RWPE2 (cell line): ENCODE measurements around the gene MIAT.
A peak's percentile ranks its signal among the peaks of the same experiment; 100 is the strongest.

Experiments used
- ATAC-seq: fragments of 200-7000 bp; cut with Tn5 transposase; 3 replicates; pipeline ENCODE4 v1.9.1; 2021; ENCODE audit warnings: low read depth
- DNase-seq: peaks from one replicate; pipeline ENCODE4 v3.0.0-alpha.2; 2020; ENCODE audit warnings: low spot score
- H3K27ac ChIP-seq: fragments of 450-650 bp; 2 replicates; pipeline ENCODE4 v1.5.1; 2017; ENCODE audit warnings: mild to moderate bottlenecking; ENCODE audit not compliant: poor library complexity, severe bottlenecking
- H3K27me3 ChIP-seq: fragments of 250-450 bp; sonication (Bioruptor Pico); 2 replicates; pipeline ENCODE4 v1.5.1; 2021; ENCODE audit warnings: mild to moderate bottlenecking, moderate library complexity; ENCODE audit not compliant: insufficient read depth, poor library complexity, severe bottlenecking
- H3K36me3 ChIP-seq: fragments of 250-450 bp; sonication (Bioruptor Pico); 2 replicates; pipeline ENCODE4 v1.5.1; 2020; ENCODE audit warnings: low read depth, mild to moderate bottlenecking, moderate library complexity
- H3K4me1 ChIP-seq: fragments of 250-450 bp; sonication (Bioruptor Pico); 2 replicates; pipeline ENCODE4 v1.5.1; 2021; ENCODE audit warnings: mild to moderate bottlenecking, moderate library complexity; ENCODE audit not compliant: insufficient read depth, poor library complexity, severe bottlenecking
- H3K4me3 ChIP-seq: fragments of 250-450 bp; sonication (Bioruptor Pico); 2 replicates; pipeline ENCODE4 v1.5.1; 2021; ENCODE audit warnings: mild to moderate bottlenecking, moderate library complexity; ENCODE audit not compliant: severe bottlenecking
- H3K9me3 ChIP-seq: fragments of 250-450 bp; sonication (Bioruptor Pico); 2 replicates; pipeline ENCODE4 v1.5.1; 2021; ENCODE audit warnings: mild to moderate bottlenecking, moderate library complexity; ENCODE audit not compliant: severe bottlenecking
- CTCF ChIP-seq: fragments of 450-650 bp; IDR thresholded peaks from one replicate; pipeline ENCODE4 v1.5.1; 2017; ENCODE audit warnings: mild to moderate bottlenecking, moderate library complexity; ENCODE audit not compliant: poor library complexity, severe bottlenecking

MIAT gene

DNA sequence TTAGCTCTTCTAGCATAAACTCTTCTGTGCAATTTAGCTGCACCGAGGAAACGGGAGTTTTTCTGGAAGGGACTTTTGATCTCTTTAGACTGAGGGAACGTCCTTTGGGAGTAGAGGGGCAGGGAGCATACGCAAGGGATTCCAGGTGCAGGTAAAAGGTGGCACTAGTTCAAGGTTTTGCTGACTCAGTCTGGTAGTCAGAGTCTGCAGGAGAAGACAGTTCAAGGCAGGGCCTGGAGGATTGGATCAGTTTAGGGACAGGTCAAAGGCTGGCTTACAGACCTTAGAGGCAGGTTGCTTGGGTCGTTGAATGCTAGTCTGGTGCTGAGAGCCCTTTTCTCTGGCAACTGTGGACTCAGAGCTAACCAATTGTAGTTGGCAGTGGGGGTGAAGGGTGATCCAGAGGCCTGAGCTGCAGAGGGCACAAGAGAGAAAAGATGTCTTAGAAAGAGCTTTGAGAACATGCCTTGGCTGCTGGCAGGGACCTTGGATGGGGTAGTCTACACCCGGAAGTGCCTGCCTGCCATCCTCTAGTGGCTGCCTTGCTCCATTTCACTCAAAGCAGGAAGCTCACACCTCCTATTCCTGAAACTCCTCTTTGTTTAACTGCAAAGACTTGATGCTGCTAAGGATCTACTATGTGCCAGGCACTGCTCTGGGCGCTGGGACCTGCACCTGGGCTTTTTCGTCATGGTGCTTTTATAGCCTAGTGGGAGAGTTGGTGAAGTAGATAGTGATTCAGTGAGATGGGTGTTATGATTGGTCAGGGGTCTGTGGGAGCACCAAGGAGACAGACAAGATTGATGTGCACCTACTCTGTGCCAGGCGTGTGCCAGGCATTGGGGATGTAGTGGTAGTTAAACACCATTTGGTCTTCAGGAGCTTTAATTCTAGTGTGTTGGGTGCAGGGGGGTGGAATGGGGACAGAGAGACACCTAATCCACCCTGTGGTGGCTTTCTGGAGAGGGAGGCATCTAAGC, 17.1 kb downstream of the MIAT start:
- peak overlapping the region; percentile 99 for H3K27ac ChIP-seq
- H3K27me3 ChIP-seq = no peaks in the 10 kb centered on the region
- peaks cover 25% of the 10 kb centered on the region for H3K4me1 ChIP-seq
- TF ChIP-seq CTCF = no peak
- no peaks in the 10 kb centered on the region for H3K9me3 ChIP-seq
- ATAC-seq (no peak), DNase-seq (no peak)
- no peaks in the 10 kb centered on the region for H3K36me3 ChIP-seq
- H3K4me3 ChIP-seq = peak overlapping the region; percentile 62

DNA sequence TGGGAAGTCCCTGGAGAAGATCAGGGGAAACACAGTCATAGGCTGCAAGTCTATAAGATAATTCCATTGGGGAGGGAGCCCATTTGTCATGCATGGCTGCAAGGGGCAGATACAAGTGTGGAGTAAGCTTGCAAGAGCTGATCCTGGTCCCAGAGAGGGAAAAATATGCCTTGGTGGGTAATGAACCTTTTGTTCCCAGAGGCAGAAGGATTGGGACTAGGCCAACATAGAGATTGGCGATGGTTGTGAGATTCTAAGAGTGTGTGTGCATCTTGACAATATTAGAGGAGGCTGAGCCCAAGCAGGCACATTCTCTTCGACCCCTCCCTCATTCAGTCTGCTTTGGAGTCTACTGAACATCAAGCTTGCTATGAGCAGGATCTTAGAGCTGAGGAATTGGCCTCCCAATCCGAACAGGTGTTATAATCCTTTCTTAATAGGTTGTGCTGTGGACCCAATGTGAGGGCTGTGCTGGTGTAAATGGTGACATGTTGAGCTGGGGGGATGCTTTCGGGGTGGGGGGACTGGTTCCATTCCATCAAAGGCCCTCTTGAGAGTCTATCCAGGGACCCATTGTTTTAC, 18.4 kb downstream of the MIAT start:
- no peak overlapping the region for H3K4me3 ChIP-seq
- ATAC-seq (no peak), DNase-seq (no peak)
- H3K27ac ChIP-seq = no peak overlapping the region
- no peaks in the 10 kb centered on the region for H3K9me3 ChIP-seq
- H3K36me3 ChIP-seq = peaks cover 4% of the 10 kb centered on the region
- TF ChIP-seq CTCF = no peak
- H3K27me3 ChIP-seq = no peaks in the 10 kb centered on the region
- peaks cover 25% of the 10 kb centered on the region for H3K4me1 ChIP-seq

DNA sequence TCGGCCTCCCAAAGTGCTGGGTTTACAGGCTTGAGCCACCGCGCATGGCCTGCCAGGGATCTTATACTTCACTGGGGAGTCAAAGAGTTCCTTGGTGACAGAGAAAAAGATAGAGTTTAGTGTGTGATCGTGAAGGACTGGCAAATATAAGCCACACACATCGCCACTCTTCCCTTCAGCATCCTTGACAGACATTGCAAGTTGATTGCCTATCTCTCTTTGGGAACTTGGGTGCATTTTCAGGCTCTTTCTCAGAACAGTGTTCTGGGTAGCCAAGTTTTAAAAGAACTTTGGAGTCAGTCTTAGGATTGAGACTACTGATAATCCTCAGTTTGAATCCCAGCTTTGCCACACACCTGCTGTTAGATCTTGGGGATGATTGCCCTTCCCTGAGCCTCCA, 19.8 kb downstream of the MIAT start:
- no peak for DNase-seq
- H3K27me3 ChIP-seq = no peaks in the 10 kb centered on the region
- H3K36me3 ChIP-seq = peaks cover 17% of the 10 kb centered on the region
- ATAC-seq = no peak
- no peak overlapping the region for H3K4me3 ChIP-seq
- H3K9me3 ChIP-seq = no peaks in the 10 kb centered on the region
- no peak overlapping the region for H3K27ac ChIP-seq
- no peak for TF ChIP-seq CTCF
- peaks cover 13% of the 10 kb centered on the region for H3K4me1 ChIP-seq

- Histone ChIP-seq H3K4me3 (no peak overlapping the region), H3K4me1 (peaks cover 7% of the 10 kb centered on the region), H3K27ac (no peak overlapping the region), H3K27me3 (no peaks in the 10 kb centered on the region), H3K9me3 (no peaks in the 10 kb centered on the region), H3K36me3 (peaks cover 17% of the 10 kb centered on the region)
- ATAC-seq = peak; percentile 74
- TF ChIP-seq CTCF = peak; percentile 88
- no peak for DNase-seq
Observed at GRCh38 chr22:26679003-26679629, 21.7 kb downstream of the MIAT start.
